Panc1 (cell line): ENCODE results near the gene FKBP6. TPM values are rescaled to one million over a fixed set of nuclear protein-coding genes. Genes with fewer than 3 reads are reported as not detected.

Experiments
- ATAC-seq: fragments of 200-7000 bp; cut with Tn5 transposase; 2 replicates; pipeline ENCODE4 v1.9.1; 2020; ENCODE audit warnings: mild to moderate bottlenecking, moderate library complexity
- BruUV-seq: library from RNA; stranded (reverse); fragments of 400-500 nt; replicated peaks from 2 replicates; lab custom pipeline; 2021; lab: Mats Ljungman, UMichigan
- CTCF ChIA-PET: fragments of 300-600 bp; sonication (Branson Sonifier 250); formaldehyde crosslinking; loops from one replicate; lab custom pipeline; 2022; ENCODE audit warnings: antibody characterized with exemption; lab: Charles Lee
- POLR2A ChIA-PET: fragments of 300-600 bp; sonication (Branson Sonifier 250); formaldehyde crosslinking; loops from one replicate; lab custom pipeline; 2022; ENCODE audit warnings: antibody characterized with exemption; lab: Charles Lee
- DNase-seq: peaks from one replicate; pipeline ENCODE4 v3.0.0-alpha.2; 2010; ENCODE audit warnings: low read depth, low spot score
- H3K27ac ChIP-seq: 2 replicates; pipeline ENCODE4 v1.5.1; 2011; ENCODE audit warnings: mild to moderate bottlenecking, low read length, inconsistent platforms
- H3K27me3 ChIP-seq: fragments of 200-500 bp; sonication (Bioruptor generic); 2 replicates; pipeline ENCODE4 v1.6.0; 2014; ENCODE audit warnings: low read length, inconsistent platforms; ENCODE audit not compliant: control insufficient read depth, insufficient read depth
- H3K36me3 ChIP-seq: fragments of 200-500 bp; sonication (Bioruptor generic); 2 replicates; pipeline ENCODE4 v1.5.1; 2014; ENCODE audit warnings: inconsistent platforms, mild to moderate bottlenecking, low read length, moderate library complexity; ENCODE audit not compliant: control insufficient read depth, insufficient read depth
- H3K4me1 ChIP-seq: 2 replicates; pipeline ENCODE4 v1.5.1; 2011; ENCODE audit warnings: inconsistent platforms, mild to moderate bottlenecking, low read length, moderate library complexity; ENCODE audit not compliant: control insufficient read depth, insufficient read depth
- H3K4me3 ChIP-seq, 2 experiments: 2 replicates each; pipeline ENCODE4 v1.5.1; 2011 to 2012; ENCODE audit warnings: low read depth in 2 of 2, low read length in 2 of 2, mild to moderate bottlenecking in 2 of 2, inconsistent platforms in 1 of 2, moderate library complexity in 1 of 2
- H3K9me3 ChIP-seq: fragments of 200-500 bp; sonication (Bioruptor generic); 2 replicates; pipeline ENCODE4 v1.5.1; 2014; ENCODE audit warnings: low read depth, mild to moderate bottlenecking, inconsistent platforms, low read length, moderate library complexity; ENCODE audit not compliant: control insufficient read depth, insufficient read depth
- POLR2AphosphoS5 ChIP-seq: IDR thresholded peaks from 2 replicates; pipeline ENCODE4 v1.6.1; 2012; ENCODE audit warnings: mild to moderate bottlenecking, low read depth, low read length, moderate library complexity
- REST ChIP-seq, 2 experiments: IDR thresholded peaks; 2 replicates each; pipeline ENCODE4 v1.6.1; 2011 to 2012; ENCODE audit warnings: low read depth in 2 of 2, control low read depth in 1 of 2, low read length in 1 of 2, mild to moderate bottlenecking in 1 of 2, moderate library complexity in 1 of 2; ENCODE audit not compliant: insufficient read depth in 1 of 2
- SIN3A ChIP-seq: IDR thresholded peaks from 2 replicates; pipeline ENCODE4 v1.6.1; 2012; ENCODE audit warnings: low read depth, mild to moderate bottlenecking, low read length, moderate library complexity, borderline replicate concordance; ENCODE audit not compliant: insufficient read depth
- TCF7L2 ChIP-seq: IDR thresholded peaks from 2 replicates; pipeline ENCODE4 v1.6.1; 2011; ENCODE audit warnings: mild to moderate bottlenecking, low read depth, low read length, inconsistent platforms
- in situ Hi-C: cut with HindIII; loops from 2 replicates; pipeline ENCODE4 v1.10.0; 2016; ENCODE audit warnings: low sequenced_read_pairs, low pct_unique_long_range_greater_than_20kb
- intact Hi-C: fragments of 100-400 bp; cut with micrococcal nuclease; formaldehyde crosslinking; loops from one replicate; pipeline ENCODE4 v1.10.0; 2022; ENCODE audit not compliant: unreplicated experiment
- total RNA-seq: library from RNA; stranded (reverse); gene quantifications from one replicate; pipeline ENCODE4 v1.2.1, GENCODE V29; 2021; ENCODE audit not compliant: unreplicated experiment
- TF ChIP-seq, protein P1 (sequence below): fragments of 450-650 bp; IDR thresholded peaks from 2 replicates; pipeline ENCODE4 v1.5.1; 2017; ENCODE audit warnings: mild to moderate bottlenecking

Gene FKBP6
- total RNA-seq, 1 experiment from 2014 or later = not detected

GRCh38 chr7:73349763-73350162 lies 21.8 kb downstream of the FKBP6 start:
- BruUV-seq = no TSS peak
- in situ Hi-C loops = no loop called here

GRCh38 chr7:73350306-73351068 lies 22.5 kb downstream of the FKBP6 start:
- CTCF ChIA-PET = no interaction called here
- TF ChIP-seq TCF7L2 (no peak), POLR2AphosphoS5 (no peak), REST (IDR thresholded peaks at IDR 0.05; ENCODE audit: insufficient read depth in 1 of 2, low read depth in 2 of 2, low read length in 1 of 2) (no peak), SIN3A (no peak)
- TF ChIP-seq, protein P1, sequence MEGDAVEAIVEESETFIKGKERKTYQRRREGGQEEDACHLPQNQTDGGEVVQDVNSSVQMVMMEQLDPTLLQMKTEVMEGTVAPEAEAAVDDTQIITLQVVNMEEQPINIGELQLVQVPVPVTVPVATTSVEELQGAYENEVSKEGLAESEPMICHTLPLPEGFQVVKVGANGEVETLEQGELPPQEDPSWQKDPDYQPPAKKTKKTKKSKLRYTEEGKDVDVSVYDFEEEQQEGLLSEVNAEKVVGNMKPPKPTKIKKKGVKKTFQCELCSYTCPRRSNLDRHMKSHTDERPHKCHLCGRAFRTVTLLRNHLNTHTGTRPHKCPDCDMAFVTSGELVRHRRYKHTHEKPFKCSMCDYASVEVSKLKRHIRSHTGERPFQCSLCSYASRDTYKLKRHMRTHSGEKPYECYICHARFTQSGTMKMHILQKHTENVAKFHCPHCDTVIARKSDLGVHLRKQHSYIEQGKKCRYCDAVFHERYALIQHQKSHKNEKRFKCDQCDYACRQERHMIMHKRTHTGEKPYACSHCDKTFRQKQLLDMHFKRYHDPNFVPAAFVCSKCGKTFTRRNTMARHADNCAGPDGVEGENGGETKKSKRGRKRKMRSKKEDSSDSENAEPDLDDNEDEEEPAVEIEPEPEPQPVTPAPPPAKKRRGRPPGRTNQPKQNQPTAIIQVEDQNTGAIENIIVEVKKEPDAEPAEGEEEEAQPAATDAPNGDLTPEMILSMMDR = no peak
- intact Hi-C loops = no loop called here
- POLR2A ChIA-PET = no interaction called here
- Histone ChIP-seq H3K4me1 (no peaks in the 10 kb centered on the region), H3K4me3 (no peak overlapping the region), H3K9me3 (no peaks in the 10 kb centered on the region), H3K36me3 (no peaks in the 10 kb centered on the region), H3K27ac (no peak overlapping the region), H3K27me3 (no peaks in the 10 kb centered on the region)
- in situ Hi-C loops = no loop called here
- ATAC-seq (no peak), DNase-seq (no peak)
- BruUV-seq = no TSS peak

More at GRCh38 chr7:73349763-73350162, 21.8 kb downstream of the FKBP6 start:
- CTCF ChIA-PET = no interaction called here
- Histone ChIP-seq H3K27me3 (no peaks in the 10 kb centered on the region), H3K9me3 (no peaks in the 10 kb centered on the region), H3K4me1 (no peaks in the 10 kb centered on the region), H3K27ac (no peak overlapping the region), H3K36me3 (no peaks in the 10 kb centered on the region), H3K4me3 (no peak overlapping the region)
- DNase-seq (no peak), ATAC-seq (no peak)
- POLR2A ChIA-PET = no interaction called here
- TF ChIP-seq, protein P1 = no peak
- TF ChIP-seq SIN3A = no peak
- no peak for TF ChIP-seq REST (IDR thresholded peaks at IDR 0.05; ENCODE audit: insufficient read depth in 1 of 2, low read depth in 2 of 2, low read length in 1 of 2)
- no peak for TF ChIP-seq TCF7L2
- TF ChIP-seq POLR2AphosphoS5 = no peak
- intact Hi-C loops = no loop called here
